Fibroblast of pulmonary artery (primary cell): ENCODE results near the gene SIGLEC14.
"Not testable (repeated sequence)": the region's sequence is repeated elsewhere in the genome, so short reads cannot be mapped to it uniquely, and the experiment has no call there.

ENCODE experiments used
- DNase-seq: peaks from one replicate; pipeline ENCODE4 v3.0.0-alpha.2; 2010; ENCODE audit warnings: low read depth
- H3K4me3 ChIP-seq: replicated peaks from 2 replicates; pipeline ENCODE4 v1.5.1; 2011; ENCODE audit warnings: low read depth, mild to moderate bottlenecking, control low read depth, low read length, moderate library complexity
- CTCF ChIP-seq: IDR thresholded peaks from 2 replicates; pipeline ENCODE4 v1.5.1; 2011; ENCODE audit warnings: mild to moderate bottlenecking, control low read depth, low read length, inconsistent platforms; ENCODE audit errors: missing control alignments

The SIGLEC14 gene

DNA sequence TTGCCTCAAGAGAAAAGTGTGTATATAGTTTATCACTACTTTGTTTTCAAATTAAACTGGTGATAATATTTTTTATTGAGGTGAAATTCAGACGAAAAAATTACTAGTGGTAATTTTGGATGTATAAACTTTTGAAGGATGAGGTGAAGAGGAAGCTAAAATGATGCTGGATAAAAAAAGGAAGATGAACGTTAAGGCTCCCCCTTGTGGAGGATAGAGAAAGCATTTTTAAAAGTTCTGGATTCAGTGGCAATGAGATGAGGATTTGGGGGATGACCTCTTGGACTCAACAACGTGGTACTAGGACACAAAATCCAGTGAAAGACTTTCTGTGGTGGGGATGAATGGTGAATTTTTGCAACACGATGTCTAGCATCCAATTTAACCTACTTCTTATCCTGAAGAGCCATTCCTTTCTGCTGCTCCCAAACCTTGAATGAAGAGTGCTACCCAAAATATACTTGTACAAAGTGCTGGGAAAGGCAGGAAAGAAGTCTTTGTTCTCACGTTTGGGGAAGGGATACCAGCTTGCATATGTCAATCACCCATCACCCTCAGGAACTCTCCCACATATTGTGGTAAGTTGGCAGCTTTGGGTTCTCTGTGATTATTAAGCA, 9.2 kb downstream of the SIGLEC14 start:
- DNase-seq = peak; percentile 11
- no peak overlapping the region for H3K4me3 ChIP-seq
- TF ChIP-seq CTCF = peak; percentile 37

DNA sequence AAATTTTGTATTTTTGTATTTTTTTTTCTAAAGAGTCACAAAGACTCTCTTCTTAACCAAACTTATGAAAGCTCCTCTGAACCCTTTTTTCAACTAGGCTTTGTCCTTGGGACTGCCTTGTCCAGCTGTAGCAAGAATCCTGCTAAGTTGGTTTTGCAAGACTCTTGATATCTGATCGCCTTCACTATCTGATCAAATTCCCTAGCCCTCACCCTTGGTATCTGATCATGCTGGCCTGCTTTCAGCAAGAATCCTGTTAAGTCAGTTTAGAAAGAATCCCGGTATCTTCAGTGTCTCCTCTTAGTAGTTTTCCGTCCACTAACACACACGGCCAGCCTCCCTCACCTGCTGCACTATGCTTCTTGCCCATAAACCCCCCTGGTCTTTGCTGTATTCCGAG, 14.5 kb downstream of the SIGLEC14 start:
- TF ChIP-seq CTCF = no peak
- H3K4me3 ChIP-seq = no peak overlapping the region

DNA sequence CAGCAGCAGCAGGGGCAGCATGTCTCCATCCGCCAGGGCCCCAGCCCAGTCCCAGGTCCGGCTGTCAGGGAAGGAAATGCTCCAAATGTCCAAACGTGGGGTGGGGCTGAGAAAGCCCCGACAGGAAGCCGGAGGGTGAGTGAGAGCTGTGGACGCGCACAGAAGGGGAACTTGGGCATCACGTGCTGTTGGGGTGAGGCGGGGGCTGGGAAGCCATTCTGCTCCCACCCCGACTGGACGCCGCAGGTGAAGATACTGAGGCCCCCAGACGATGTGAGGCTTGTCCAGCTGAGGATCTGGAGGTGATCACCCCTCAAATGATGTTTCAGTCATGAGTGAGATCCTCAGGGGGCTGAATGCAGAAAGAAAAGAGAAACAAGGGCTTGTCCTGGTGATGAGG, 16.3 kb downstream of the SIGLEC14 start, which contains the start of gene SIGLEC5:
Gene SIGLEC5, minus strand, starts transcription at position 87 of the 400 bp plus-strand sequence. Its CDS starts 66 bp downstream, at position 21.
- DNase-seq, H3K4me3 ChIP-seq: not testable (repeated sequence)

More for the DNA sequence above, 14.5 kb downstream of the SIGLEC14 start:
- no peak for DNase-seq

DNA sequence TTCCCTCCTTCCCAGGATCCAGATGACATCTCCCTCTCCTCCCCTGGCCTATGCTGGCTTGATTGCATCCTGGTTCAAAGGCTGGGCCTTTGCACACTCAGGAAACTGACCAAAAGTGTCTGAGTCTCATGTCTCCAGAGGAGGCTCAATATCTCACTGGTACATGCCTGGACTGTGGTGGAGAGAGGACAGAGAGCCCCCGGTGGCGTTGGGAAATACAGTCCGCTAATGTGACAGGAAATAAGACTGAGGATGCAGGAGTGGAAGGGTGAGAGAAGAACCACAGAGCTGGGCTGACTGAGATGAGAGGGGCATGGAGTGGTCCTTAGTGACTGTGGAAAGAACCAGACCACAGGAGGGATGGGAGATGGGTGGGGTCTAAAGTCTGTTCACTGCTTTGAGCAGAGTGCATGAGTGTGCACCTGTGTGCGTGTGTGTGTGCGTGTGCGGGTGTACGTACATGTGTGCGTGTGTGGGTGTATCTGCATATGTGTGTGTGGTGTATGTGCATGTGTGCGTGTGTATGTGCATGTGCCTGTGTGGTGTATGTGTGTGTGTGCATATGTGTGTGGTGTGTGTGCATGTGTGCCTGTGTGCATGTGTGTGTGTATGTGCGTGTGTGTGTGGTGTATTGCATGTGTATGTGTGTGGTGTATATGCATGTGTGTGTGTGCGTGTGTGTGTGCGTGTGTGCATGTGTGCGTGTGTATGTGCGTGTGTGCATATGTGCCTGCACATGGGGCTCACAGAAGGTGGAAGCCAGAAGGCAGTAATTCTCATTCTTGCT, 18.3 kb downstream of the SIGLEC14 start:
- no peak overlapping the region for H3K4me3 ChIP-seq
- no peak for DNase-seq
- no peak for TF ChIP-seq CTCF

GRCh38 chr19:51627491-51628138, 19.0 kb downstream of the SIGLEC14 start:
- DNase-seq = no peak
- TF ChIP-seq CTCF = no peak
- no peak overlapping the region for H3K4me3 ChIP-seq

DNA sequence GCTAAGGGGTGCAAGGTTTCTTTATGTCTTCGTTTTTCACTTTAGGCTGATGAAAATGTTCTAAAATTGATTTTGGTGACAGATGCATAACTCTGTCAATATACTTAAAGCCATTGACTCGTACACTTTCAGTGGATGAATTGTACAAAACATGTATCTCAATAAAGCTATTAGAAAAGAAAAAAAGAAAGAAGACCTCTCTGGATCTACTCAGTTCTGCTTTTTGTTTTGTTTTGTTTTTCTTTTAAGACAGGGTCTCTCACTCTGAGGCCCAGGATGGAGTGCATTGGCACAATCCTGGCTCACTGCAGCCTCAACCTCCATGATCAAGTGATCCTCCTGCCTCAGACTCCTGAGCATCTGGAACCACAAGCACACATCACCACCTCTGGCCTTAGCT, 19.9 kb downstream of the SIGLEC14 start:
- no peak for DNase-seq
- TF ChIP-seq CTCF = no peak
- H3K4me3 ChIP-seq = no peak overlapping the region

DNA sequence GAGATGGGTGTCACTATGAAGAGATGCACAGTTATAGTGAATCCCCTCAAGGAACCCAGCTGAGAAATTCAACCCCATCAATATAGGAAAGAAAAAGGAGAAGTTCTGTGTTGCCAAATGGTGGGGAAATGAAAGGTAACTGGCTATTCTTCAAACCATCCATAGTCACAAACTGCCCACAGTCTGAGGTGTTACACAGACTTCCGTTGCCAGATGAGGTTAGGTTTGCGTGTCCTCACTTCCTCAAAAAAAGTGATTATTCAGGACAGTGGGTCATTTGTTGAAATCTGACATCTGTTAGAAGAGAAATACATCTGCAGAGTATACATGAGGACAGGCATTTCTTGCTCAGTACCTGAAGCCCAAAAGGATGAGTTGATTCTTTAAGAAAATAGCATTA, 25.4 kb downstream of the SIGLEC14 start:
- no peak overlapping the region for H3K4me3 ChIP-seq
- no peak for TF ChIP-seq CTCF
- DNase-seq = no peak
